ENCODE data around the gene ABI3BP.
"Not testable (repeated sequence)": the region's sequence is repeated elsewhere in the genome, so short reads cannot be mapped to it uniquely, and the experiment has no call there.

Gene ABI3BP

DNA sequence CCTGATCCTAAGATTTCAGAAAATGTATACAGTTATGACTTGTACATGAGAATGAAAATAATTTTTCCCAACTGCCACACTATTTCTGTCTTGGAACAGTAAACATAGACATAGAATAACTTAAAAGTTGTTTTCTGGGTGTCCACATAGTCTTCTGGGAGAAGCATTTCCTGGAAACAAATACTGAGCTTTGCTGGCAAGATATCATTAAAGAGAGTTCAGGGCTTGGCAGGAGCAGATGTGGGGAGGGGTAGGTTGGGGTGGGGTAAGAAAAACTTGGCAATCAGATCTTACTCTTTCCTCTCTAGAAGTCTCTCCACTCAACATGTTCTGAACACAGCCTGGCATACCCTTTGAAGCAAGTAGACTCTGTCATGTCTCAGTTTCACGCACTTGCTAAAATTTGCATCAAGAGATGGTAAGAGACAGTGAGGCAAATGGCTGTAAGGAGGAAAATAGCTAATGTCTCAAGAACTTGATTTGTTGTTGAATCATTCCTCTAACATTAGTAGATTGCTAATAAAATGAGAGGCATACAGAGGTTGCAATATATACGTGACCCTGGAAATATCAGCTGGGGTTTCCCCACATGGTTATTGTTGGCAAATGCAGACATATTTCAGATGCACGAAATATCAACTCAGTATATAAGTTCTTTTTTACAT, 27.3 kb upstream of the ABI3BP start:
- no peak overlapping the region for H3K27ac ChIP-seq (ENCODE audit: low read depth, low read length, poor library complexity, severe bottlenecking)
- no peaks in the 10 kb centered on the region for H3F3A ChIP-seq (ENCODE audit: insufficient read depth, low read length)
- no peak overlapping the region for H3K9ac ChIP-seq (ENCODE audit: low read length)
- no peak overlapping the region for H2AFZ ChIP-seq (ENCODE audit: low read length)
- no peak overlapping the region for H3K4me2 ChIP-seq (ENCODE audit: low read length)
- H3K27me3 ChIP-seq (ENCODE audit: insufficient read depth, low read length) = no peaks in the 10 kb centered on the region
- no peak overlapping the region for H3K4me3 ChIP-seq (ENCODE audit: low read depth, low read length, poor library complexity, severe bottlenecking)
- no peaks in the 10 kb centered on the region for H3K9me3 ChIP-seq (ENCODE audit: low read length)
- H3K36me3 ChIP-seq (ENCODE audit: insufficient read depth, low read length) = no peaks in the 10 kb centered on the region
- no peaks in the 10 kb centered on the region for H3K9me2 ChIP-seq (ENCODE audit: low read depth, low read length)
- no peaks in the 10 kb centered on the region for H4K20me1 ChIP-seq (ENCODE audit: insufficient read depth, low read length)
- TF ChIP-seq, protein P1, sequence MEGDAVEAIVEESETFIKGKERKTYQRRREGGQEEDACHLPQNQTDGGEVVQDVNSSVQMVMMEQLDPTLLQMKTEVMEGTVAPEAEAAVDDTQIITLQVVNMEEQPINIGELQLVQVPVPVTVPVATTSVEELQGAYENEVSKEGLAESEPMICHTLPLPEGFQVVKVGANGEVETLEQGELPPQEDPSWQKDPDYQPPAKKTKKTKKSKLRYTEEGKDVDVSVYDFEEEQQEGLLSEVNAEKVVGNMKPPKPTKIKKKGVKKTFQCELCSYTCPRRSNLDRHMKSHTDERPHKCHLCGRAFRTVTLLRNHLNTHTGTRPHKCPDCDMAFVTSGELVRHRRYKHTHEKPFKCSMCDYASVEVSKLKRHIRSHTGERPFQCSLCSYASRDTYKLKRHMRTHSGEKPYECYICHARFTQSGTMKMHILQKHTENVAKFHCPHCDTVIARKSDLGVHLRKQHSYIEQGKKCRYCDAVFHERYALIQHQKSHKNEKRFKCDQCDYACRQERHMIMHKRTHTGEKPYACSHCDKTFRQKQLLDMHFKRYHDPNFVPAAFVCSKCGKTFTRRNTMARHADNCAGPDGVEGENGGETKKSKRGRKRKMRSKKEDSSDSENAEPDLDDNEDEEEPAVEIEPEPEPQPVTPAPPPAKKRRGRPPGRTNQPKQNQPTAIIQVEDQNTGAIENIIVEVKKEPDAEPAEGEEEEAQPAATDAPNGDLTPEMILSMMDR (IDR thresholded peaks at IDR 0.05; ENCODE audit: low read length) = no peak
- TF ChIP-seq EZH2 (IDR thresholded peaks at IDR 0.05; ENCODE audit: borderline replicate concordance, low read length) = no peak
- no peaks in the 10 kb centered on the region for H3K4me1 ChIP-seq (ENCODE audit: insufficient read depth, low read length, severe bottlenecking)
- H3K79me2 ChIP-seq (ENCODE audit: insufficient read depth, low read length) = no peaks in the 10 kb centered on the region

DNA sequence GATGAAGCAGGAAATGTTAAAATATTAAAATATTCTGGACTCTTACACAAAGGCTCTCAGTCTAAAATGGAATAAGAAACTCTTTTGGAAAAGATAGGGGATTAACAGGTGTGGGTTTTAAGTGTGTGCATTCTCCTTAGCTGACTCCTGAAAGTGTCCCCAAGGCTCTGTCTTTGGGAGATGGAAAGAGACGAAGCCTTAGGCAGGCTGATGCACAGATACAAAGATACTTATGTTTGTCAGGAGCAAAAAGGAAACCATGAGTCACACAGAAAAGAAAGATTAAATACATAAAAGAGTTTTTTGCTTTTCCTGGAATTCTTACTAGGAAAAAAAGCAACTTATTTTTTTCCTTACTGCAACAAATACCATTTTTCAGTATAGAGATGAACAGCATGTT, 23.8 kb upstream of the ABI3BP start:
- Histone ChIP-seq H3K9ac (ENCODE audit: low read length) (no peak overlapping the region), H2AFZ (ENCODE audit: low read length) (no peak overlapping the region), H3K4me3 (ENCODE audit: low read depth, low read length, poor library complexity, severe bottlenecking) (no peak overlapping the region), H3K27ac (ENCODE audit: low read depth, low read length, poor library complexity, severe bottlenecking) (no peak overlapping the region), H3F3A (ENCODE audit: insufficient read depth, low read length) (no peaks in the 10 kb centered on the region), H3K9me3 (ENCODE audit: low read length) (no peaks in the 10 kb centered on the region), H3K27me3 (ENCODE audit: insufficient read depth, low read length) (no peaks in the 10 kb centered on the region), H3K36me3 (ENCODE audit: insufficient read depth, low read length) (no peaks in the 10 kb centered on the region), H3K4me2 (ENCODE audit: low read length) (no peak overlapping the region), H3K79me2 (ENCODE audit: insufficient read depth, low read length) (no peaks in the 10 kb centered on the region), H3K9me2 (ENCODE audit: low read depth, low read length) (no peaks in the 10 kb centered on the region), H4K20me1 (ENCODE audit: insufficient read depth, low read length) (no peaks in the 10 kb centered on the region), H3K4me1 (ENCODE audit: insufficient read depth, low read length, severe bottlenecking) (no peaks in the 10 kb centered on the region)
- TF ChIP-seq, protein P1 (IDR thresholded peaks at IDR 0.05; ENCODE audit: low read length) = no peak
- no peak for TF ChIP-seq EZH2 (IDR thresholded peaks at IDR 0.05; ENCODE audit: borderline replicate concordance, low read length)

DNA sequence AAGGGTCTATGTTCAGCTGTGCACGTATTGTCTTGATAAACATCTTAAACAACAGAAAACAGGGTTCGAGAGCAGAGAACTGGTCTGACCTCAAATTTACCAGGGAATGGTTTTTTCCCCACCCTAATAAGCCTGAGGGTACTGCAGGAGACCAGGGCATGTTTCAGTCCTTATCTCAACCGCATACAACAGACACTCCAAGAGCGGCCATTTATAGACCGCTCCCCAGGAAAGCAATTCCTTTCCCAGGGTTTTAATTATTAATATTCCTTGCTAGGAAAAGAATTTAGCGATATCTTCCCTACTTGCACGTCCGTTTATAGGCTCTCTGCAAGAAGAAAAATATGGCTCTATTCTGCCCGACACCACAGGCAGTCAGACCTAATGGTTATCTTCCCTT, 19.1 kb upstream of the ABI3BP start:
- H3K9ac ChIP-seq (ENCODE audit: low read length); H4K20me1 ChIP-seq (ENCODE audit: insufficient read depth, low read length); H3K4me3 ChIP-seq (ENCODE audit: low read depth, low read length, poor library complexity, severe bottlenecking); H3K27me3 ChIP-seq (ENCODE audit: insufficient read depth, low read length); H3K27ac ChIP-seq (ENCODE audit: low read depth, low read length, poor library complexity, severe bottlenecking); H3K9me3 ChIP-seq (ENCODE audit: low read length); H3K36me3 ChIP-seq (ENCODE audit: insufficient read depth, low read length); H3F3A ChIP-seq (ENCODE audit: insufficient read depth, low read length); H2AFZ ChIP-seq (ENCODE audit: low read length); H3K4me1 ChIP-seq (ENCODE audit: insufficient read depth, low read length, severe bottlenecking); H3K4me2 ChIP-seq (ENCODE audit: low read length); H3K79me2 ChIP-seq (ENCODE audit: insufficient read depth, low read length); H3K9me2 ChIP-seq (ENCODE audit: low read depth, low read length): not testable (repeated sequence)

DNA sequence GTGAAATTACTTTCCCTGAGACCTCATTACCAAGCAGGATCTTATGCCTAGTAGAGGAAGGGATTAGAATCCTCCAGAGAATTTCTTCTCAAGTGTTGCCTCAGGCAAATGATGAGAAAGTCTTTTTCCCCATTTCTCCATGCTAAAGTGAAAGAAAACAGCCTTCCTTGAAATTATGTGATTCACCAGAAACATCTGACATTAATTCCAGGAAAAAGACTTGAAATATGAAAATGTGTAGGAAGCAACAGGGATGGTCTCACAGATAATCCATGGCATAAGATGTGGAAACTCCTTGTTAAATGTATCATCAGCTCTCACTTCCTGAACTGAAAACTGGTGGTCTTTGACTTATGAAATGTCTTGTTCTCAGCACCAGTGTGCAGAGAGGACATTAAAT, 17.9 kb upstream of the ABI3BP start:
- Histone ChIP-seq H3K9me3 (ENCODE audit: low read length) (no peaks in the 10 kb centered on the region), H4K20me1 (ENCODE audit: insufficient read depth, low read length) (no peaks in the 10 kb centered on the region), H3K27ac (ENCODE audit: low read depth, low read length, poor library complexity, severe bottlenecking) (no peak overlapping the region), H3K27me3 (ENCODE audit: insufficient read depth, low read length) (no peaks in the 10 kb centered on the region), H3F3A (ENCODE audit: insufficient read depth, low read length) (no peaks in the 10 kb centered on the region), H2AFZ (ENCODE audit: low read length) (no peak overlapping the region), H3K4me3 (ENCODE audit: low read depth, low read length, poor library complexity, severe bottlenecking) (no peak overlapping the region), H3K4me1 (ENCODE audit: insufficient read depth, low read length, severe bottlenecking) (no peaks in the 10 kb centered on the region), H3K9ac (ENCODE audit: low read length) (no peak overlapping the region), H3K36me3 (ENCODE audit: insufficient read depth, low read length) (no peaks in the 10 kb centered on the region), H3K9me2 (ENCODE audit: low read depth, low read length) (no peaks in the 10 kb centered on the region), H3K79me2 (ENCODE audit: insufficient read depth, low read length) (no peaks in the 10 kb centered on the region), H3K4me2 (ENCODE audit: low read length) (no peak overlapping the region)
- no peak for TF ChIP-seq EZH2 (IDR thresholded peaks at IDR 0.05; ENCODE audit: borderline replicate concordance, low read length)
- TF ChIP-seq, protein P1 (IDR thresholded peaks at IDR 0.05; ENCODE audit: low read length) = no peak

Data from OCI-LY1 (cell line).